GM18505 (cell line): ENCODE results near the gene RPS8.

Experiments used
- ATAC-seq: cut with Tn5 transposase; IDR thresholded peaks from one replicate; pipeline ENCODE4 v1.9.1; 2021; ENCODE audit not compliant: unreplicated experiment
- POLR2A ChIP-seq: IDR thresholded peaks from 4 replicates; pipeline ENCODE4 v1.6.1; 2011; ENCODE audit warnings: borderline replicate concordance; ENCODE audit not compliant: insufficient read depth, insufficient read length; ENCODE audit errors: extremely low read depth

RPS8 gene

GRCh38 chr1:44775930-44776729 lies 790 bp downstream of the RPS8 start:
- peak; percentile 5 for ATAC-seq
- TF ChIP-seq POLR2A: no peak

- no peak for TF ChIP-seq POLR2A
- ATAC-seq: no peak
Observed at GRCh38 chr1:44776730-44777068, 1.4 kb downstream of the RPS8 start.

GRCh38 chr1:44777547-44777946 lies 2.2 kb downstream of the RPS8 start:
- TF ChIP-seq POLR2A: no peak
- no peak for ATAC-seq

GRCh38 chr1:44777969-44778635 lies 2.8 kb downstream of the RPS8 start:
- TF ChIP-seq POLR2A: peak; percentile 22
- ATAC-seq: no peak

- ATAC-seq: no peak
- TF ChIP-seq POLR2A: peak; percentile 17
Observed at GRCh38 chr1:44778705-44779576, 3.6 kb downstream of the RPS8 start.

GRCh38 chr1:44780583-44781121 lies 5.3 kb downstream of the RPS8 start:
- ATAC-seq: no peak
- peak; percentile 52 for TF ChIP-seq POLR2A

- TF ChIP-seq POLR2A: no peak
- no peak for ATAC-seq
Observed at GRCh38 chr1:44783697-44784093, 8.4 kb downstream of the RPS8 start.

GRCh38 chr1:44784094-44785028 lies 9.0 kb downstream of the RPS8 start:
- no peak for ATAC-seq
- TF ChIP-seq POLR2A: no peak

GRCh38 chr1:44785029-44785380 lies 9.7 kb downstream of the RPS8 start:
- no peak for TF ChIP-seq POLR2A
- no peak for ATAC-seq

- no peak for TF ChIP-seq POLR2A
- no peak for ATAC-seq
Observed at GRCh38 chr1:44785501-44786137, 10.3 kb downstream of the RPS8 start.

GRCh38 chr1:44786138-44786840 lies 10.9 kb downstream of the RPS8 start:
- peak; percentile 53 for TF ChIP-seq POLR2A
- ATAC-seq: no peak
